Stimulated activated naive CD4-positive, alpha-beta T cell treated with Interleukin-2 at 50 U/mL for 16 hours (primary cell): ENCODE results near the gene TOMM7.
"Not testable (repeated sequence)": the region's sequence is repeated elsewhere in the genome, so short reads cannot be mapped to it uniquely, and the experiment has no call there.

Source experiments
- DNase-seq: peaks from one replicate; lab custom pipeline; 2025; lab: John Stamatoyannopoulos, UW

The TOMM7 gene

DNA sequence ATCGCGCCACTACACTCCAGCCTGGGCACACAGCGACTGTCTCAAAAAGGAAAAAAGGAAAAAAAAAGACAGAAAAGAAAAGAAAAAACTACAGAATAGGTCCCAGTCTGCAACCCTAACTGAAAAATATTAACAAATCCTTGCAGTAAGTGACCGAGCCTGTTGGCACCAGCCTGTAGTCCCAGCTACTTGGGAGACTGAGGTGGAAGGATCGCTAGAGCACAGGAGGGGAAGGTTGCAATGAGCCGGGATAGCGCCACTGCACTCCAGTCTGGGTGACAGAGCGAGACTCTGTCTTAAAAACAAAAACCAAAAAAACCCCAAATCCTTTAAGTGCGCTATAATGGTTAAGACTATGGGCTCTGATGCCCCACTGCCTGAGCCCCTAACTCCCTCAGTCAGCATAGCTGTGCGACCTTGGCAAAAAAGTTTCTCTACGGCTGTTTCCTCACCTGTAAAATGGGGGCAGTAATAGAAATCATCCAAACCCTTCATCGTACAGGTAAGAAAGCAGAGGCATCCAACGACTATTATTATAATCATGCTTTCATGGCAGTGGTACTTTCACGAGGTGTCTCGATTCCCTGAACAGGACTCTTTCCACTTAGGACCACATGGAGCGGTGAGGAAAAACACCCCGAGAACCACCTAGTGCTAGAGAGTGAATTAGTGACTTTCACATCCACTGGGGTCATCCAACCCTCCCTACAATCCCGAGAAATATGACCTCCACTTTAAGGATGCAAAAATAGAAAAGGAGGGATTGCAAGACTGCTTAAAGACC, 755 bp downstream of the TOMM7 start:
- DNase-seq: no peak

DNA sequence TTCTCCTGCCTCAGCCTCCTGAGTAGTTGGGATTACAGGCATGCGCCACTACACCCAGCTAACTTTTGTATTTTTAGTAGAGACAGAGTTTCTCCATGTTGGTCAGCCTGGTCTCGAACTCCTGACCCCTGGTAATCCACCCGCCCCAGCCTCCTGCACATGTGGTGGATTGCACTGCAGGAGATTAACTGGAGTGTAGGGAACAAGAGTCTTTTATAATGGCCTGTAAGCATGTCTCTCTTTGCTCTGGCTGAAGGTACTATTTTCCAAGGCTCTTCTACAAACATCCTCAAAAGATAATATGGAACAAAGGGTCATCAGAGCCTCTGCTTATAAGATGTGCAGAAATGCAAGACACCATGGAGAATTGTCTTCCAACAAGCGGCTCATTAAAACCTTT, 3.2 kb downstream of the TOMM7 start:
- no peak for DNase-seq

DNA sequence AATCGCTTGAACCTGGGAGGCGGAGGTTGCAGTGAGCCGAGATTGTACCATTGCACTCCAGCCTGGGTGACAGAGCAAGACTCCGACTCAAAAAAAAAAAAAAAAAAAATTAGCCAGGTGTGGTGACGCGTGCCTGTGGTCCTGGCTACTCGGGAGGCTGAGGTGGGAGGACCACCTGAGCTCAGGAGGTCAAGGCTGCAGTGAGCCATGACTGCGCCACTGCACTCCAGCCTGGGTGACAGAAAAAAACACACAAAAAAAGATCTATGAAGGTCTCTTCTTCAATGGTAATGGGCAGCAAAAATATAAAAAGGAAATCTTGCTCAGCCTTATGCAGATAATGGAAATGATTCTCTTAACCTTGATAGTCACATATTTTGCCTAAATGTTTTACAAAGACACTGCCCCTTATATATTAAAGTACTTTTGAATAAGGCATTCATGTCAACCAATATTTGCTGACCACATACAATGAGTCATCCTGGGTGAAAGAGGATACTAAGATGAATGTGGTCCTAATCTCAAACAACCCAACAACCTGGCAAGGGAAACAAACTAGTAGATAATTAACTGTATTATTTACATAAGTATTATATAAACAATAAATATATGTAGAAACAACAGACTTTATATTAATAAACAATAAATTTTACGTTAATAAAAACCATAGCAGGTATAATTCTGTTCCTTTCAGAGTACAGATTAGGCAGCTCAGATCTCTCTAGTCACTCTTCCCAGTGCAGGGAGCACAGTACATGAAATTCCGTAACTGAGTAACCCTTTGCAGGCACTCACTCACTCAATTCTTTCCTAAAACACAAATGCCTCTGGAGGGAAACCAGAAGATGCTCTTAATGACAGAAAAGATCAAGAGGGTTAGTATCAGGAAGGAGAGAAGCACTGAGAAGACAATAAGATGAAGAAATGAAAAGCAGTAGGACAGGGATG, 8.1 kb downstream of the TOMM7 start:
- no peak for DNase-seq

DNA sequence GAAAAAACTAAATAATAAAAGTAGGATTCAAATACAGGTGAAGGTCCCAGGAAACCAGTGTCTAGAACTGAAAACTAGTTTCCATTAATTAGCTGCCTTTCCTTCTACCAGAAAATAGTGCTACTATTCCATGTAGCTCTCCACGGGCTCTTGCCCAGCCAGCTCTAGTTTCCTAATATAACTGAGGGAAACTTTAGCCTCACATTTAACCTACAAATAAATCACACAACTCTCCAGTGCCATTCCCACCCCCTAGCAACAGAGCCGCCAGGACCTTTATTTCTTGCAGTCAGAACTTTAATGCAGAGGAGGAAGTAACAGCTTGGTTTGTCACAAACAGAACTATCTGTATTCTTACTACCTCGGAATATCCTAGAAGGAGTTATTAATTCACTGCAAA, 10.3 kb downstream of the TOMM7 start:
- no peak for DNase-seq

GRCh38 chr7:22811746-22812280, 10.8 kb downstream of the TOMM7 start:
- no peak for DNase-seq

DNA sequence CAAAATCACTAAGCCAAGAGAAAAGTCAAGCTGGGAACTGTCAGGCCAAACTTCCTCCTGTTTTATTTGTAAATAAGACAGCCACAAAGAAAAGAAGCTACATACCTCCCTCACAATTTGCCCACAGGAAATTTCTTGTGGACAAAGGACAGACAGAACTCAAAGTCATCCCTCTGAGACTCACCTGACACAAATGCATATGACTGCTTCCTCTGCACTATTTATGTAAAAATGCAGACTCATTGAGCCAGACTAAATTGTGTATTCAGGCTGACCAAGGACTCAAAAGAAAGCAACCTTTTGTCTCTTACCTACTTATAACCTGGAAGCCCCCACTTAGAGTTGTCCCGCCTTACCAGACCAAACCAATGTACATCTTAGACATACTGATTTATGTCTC, 11.8 kb downstream of the TOMM7 start:
- no peak for DNase-seq

DNA sequence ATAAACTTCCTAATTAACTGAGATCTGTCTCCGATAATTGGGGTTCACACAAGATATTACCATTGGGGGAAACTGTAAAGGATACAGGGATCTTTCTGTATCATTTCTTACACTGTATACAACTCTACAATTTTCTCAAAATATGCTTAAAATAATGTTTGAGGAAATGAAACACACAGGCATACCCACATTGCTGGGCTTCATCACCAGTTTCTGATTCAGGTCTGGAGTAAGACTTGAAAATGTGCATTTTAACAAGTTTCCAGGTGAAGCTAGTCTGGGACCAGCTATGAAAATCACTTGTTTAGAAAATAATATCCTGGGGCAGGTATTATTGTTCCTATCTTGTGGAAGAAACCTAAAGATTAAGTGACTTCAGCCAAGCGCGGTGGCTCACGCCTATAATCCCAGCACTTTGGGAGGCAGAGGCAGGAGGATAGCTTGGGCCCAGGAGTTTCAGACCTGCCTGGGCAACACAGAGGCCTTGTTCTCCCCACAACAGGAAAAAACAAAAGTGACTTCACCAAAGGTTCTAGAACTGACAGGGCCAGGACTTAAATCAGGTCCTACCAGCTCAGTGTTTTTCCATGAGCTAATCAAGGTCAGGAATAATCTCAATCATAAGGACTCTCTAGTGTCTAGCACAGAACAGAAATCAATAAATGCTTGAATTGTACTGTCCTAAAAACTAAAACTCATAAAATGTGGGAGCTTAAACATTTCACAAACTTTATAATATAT, 12.6 kb downstream of the TOMM7 start:
- no peak for DNase-seq

GRCh38 chr7:22808140-22808539, 14.5 kb downstream of the TOMM7 start:
- no peak for DNase-seq

GRCh38 chr7:22806752-22807151, 15.9 kb downstream of the TOMM7 start:
- DNase-seq: no peak

GRCh38 chr7:22805227-22805626, 17.4 kb downstream of the TOMM7 start:
- DNase-seq: no peak

GRCh38 chr7:22802831-22803230, 19.8 kb downstream of the TOMM7 start:
- not testable (repeated sequence) for DNase-seq

DNA sequence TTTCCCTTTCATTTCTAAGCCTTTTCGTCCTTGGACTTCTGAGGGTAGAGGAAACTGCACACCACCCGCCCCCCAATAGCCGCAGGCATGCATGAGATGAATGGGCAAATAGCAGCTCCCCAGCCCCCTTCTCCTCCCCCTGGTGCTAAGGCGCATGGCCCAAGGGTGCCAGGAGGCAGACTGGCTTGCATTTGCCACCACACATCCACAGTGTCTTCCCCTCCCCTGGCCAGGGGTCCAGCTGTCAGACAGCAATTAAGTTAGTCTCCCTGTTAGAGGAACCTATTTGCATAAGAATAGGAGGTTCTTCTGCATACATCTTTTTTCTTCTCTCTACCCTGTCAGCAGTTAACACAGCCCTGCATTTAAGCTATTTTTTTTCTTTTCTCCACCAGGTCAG, 20.2 kb downstream of the TOMM7 start:
- no peak for DNase-seq

- no peak for DNase-seq
Measured at GRCh38 chr7:22801912-22802311, 20.7 kb downstream of the TOMM7 start.

GRCh38 chr7:22799633-22800032, 23.0 kb downstream of the TOMM7 start:
- no peak for DNase-seq

- DNase-seq: no peak
Measured at GRCh38 chr7:22793593-22794462, 28.8 kb downstream of the TOMM7 start.

- DNase-seq: no peak
Measured at GRCh38 chr7:22791204-22792158, 31.2 kb downstream of the TOMM7 start.

GRCh38 chr7:22790640-22791039, 32.0 kb downstream of the TOMM7 start:
- DNase-seq: not testable (repeated sequence)

DNA sequence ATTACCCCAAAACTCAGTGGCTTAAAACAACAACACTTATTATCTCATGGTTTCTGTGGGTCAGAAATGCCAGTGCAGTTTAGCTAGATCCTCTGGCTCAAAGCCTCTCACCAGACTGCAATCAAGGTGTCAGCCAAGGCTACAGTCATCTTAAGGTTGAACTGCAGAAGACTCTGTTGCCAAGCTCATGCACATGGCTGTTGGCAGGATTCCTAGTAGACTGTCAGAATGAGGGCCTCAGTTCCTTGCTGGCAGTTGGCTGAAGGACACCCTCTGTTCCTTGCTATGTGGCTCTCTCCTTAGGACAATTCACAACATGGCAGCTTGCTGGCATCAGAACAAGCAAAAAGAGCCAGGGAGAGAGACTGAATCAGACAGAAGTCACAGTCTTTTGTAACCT, 34.7 kb downstream of the TOMM7 start:
- no peak for DNase-seq

DNA sequence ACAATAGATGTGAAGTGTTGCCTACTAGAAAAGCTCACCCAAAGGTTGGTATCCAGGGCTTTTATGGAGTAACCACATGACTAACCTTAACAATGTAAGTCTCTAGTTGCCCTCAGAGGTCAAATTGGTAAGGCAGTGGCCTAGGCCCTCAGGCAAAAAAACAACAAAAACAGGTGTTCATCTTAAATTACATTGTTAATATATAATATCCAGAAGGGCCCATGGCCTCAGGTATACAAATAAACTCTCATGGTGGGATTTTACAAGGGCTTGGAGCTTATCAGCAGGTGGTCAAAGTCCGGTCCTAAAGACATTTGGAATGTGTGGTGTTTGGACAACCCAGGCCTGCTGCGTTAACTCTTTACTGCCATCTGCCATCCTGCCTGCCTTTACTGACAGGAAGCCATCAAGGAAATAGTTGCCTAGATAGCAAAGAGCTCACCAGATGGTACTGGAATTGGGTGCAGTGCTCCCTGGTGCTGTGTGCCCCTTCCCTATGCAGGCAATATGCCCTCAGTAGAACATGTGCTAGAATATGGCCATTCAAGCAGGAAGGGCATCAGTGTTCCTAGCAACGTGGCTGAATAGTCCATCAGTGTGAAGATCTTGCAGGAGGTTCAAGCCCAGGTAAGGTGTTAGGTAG, 36.2 kb downstream of the TOMM7 start:
- no peak for DNase-seq
